Stimulated activated CD8-positive, alpha-beta memory T cell treated with anti-CD3 and anti-CD28 coated beads, Interleukin-12 subunit alpha, Interleukin-12 subunit beta, amount 100 ng/mL, for 1 hour (primary cell): ENCODE results near the gene NHEJ1.

Experiments used
- DNase-seq: peaks from one replicate; pipeline ENCODE4 v3.0.0-alpha.2; 2020; ENCODE audit warnings: low read depth

The NHEJ1 gene

GRCh38 chr2:219058541-219059374 is 101.9 kb downstream of the NHEJ1 start:
- no peak for DNase-seq

- DNase-seq = peak; percentile 53
Measured at GRCh38 chr2:219057709-219058540, 102.7 kb downstream of the NHEJ1 start.

GRCh38 chr2:219056896-219057708 is 103.5 kb downstream of the NHEJ1 start:
- DNase-seq = no peak

- DNase-seq = no peak
Measured at GRCh38 chr2:219056176-219056895, 104.3 kb downstream of the NHEJ1 start.

- no peak for DNase-seq
Measured at GRCh38 chr2:219054956-219055903, 105.4 kb downstream of the NHEJ1 start.

- no peak for DNase-seq
Measured at GRCh38 chr2:219049282-219049681, 111.3 kb downstream of the NHEJ1 start.

- no peak for DNase-seq
Measured at GRCh38 chr2:219045937-219046550, 114.6 kb downstream of the NHEJ1 start.

- DNase-seq = no peak
Measured at GRCh38 chr2:219042750-219043149, 117.9 kb downstream of the NHEJ1 start.

- no peak for DNase-seq
Measured at GRCh38 chr2:219042157-219042556, 118.5 kb downstream of the NHEJ1 start.

- DNase-seq = no peak
Measured at GRCh38 chr2:219041252-219041651, 119.4 kb downstream of the NHEJ1 start, which contains the start of gene CFAP65. Gene CFAP65, minus strand, starts transcription at chr2:219041516. Its CDS starts 2,468 bp downstream, at chr2:219039048.

GRCh38 chr2:219038600-219038999 is 122.0 kb downstream of the NHEJ1 start:
- DNase-seq = no peak

GRCh38 chr2:219037783-219038499 is 122.7 kb downstream of the NHEJ1 start:
- no peak for DNase-seq

- DNase-seq = no peak
Measured at GRCh38 chr2:219035942-219036341, 124.7 kb downstream of the NHEJ1 start.

GRCh38 chr2:219034823-219035222 is 125.8 kb downstream of the NHEJ1 start:
- no peak for DNase-seq

- no peak for DNase-seq
Measured at GRCh38 chr2:219032051-219032745, 128.4 kb downstream of the NHEJ1 start.

GRCh38 chr2:219031005-219031738 is 129.4 kb downstream of the NHEJ1 start:
- no peak for DNase-seq

- DNase-seq = no peak
Measured at GRCh38 chr2:219030177-219030940, 130.3 kb downstream of the NHEJ1 start.
